PC-9 (cell line): ENCODE results near the gene BTNL8. TPM values are rescaled to one million over a fixed set of nuclear protein-coding genes. Genes with fewer than 3 reads are reported as not detected.

ENCODE experiments used
- BruUV-seq: library from RNA; stranded (reverse); fragments of 400-500 nt; replicated peaks from 2 replicates; lab custom pipeline; 2021; lab: Mats Ljungman, UMichigan
- CTCF ChIA-PET: fragments of 300-600 bp; sonication (Branson Sonifier 250); formaldehyde crosslinking; loops from one replicate; lab custom pipeline; 2022; ENCODE audit warnings: antibody characterized with exemption; lab: Charles Lee
- POLR2A ChIA-PET: fragments of 300-600 bp; sonication (Branson Sonifier 250); formaldehyde crosslinking; loops from one replicate; lab custom pipeline; 2022; ENCODE audit warnings: antibody characterized with exemption; ENCODE audit not compliant: unreplicated experiment; lab: Charles Lee
- DNase-seq, 2 experiments: peaks; one replicate each; pipeline versions ENCODE4 v3.0.0 to v3.0.0-alpha.2; 2015 to 2022; ENCODE audit warnings: mixed read lengths in 1 of 2
- H2AFZ ChIP-seq: fragments of 200-600 bp; sonication (generic); 2 replicates; pipeline ENCODE4 v1.8.1; 2017; ENCODE audit warnings: antibody characterized with exemption
- H3F3A ChIP-seq: fragments of 200-600 bp; sonication (generic); 2 replicates; pipeline ENCODE4 v1.8.1; 2017; ENCODE audit warnings: antibody characterized with exemption, mild to moderate bottlenecking, low read depth; ENCODE audit not compliant: insufficient read depth
- H3K27ac ChIP-seq: fragments of 200-600 bp; sonication (generic); 2 replicates; pipeline ENCODE4 v1.6.1; 2016; ENCODE audit warnings: mixed run types
- H3K27me3 ChIP-seq: fragments of 200-600 bp; sonication (generic); 2 replicates; pipeline ENCODE4 v1.6.1; 2016; ENCODE audit warnings: low read depth, mixed run types; ENCODE audit not compliant: insufficient read depth
- H3K36me3 ChIP-seq: fragments of 200-600 bp; sonication (generic); 2 replicates; pipeline ENCODE4 v1.6.1; 2016; ENCODE audit warnings: low read depth, mixed run types
- H3K4me1 ChIP-seq: fragments of 200-600 bp; sonication (generic); replicated peaks from 2 replicates; pipeline ENCODE4 v1.6.1; 2016; ENCODE audit warnings: mixed run types; ENCODE audit not compliant: insufficient read depth
- H3K4me2 ChIP-seq: fragments of 200-600 bp; sonication (generic); 2 replicates; pipeline ENCODE4 v1.6.1; 2017; ENCODE audit warnings: mixed run types
- H3K4me3 ChIP-seq: fragments of 200-600 bp; sonication (generic); 2 replicates; pipeline ENCODE4 v1.6.1; 2016; ENCODE audit warnings: mixed run types
- H3K79me2 ChIP-seq: fragments of 200-600 bp; sonication (generic); 2 replicates; pipeline ENCODE4 v1.6.1; 2017; ENCODE audit warnings: low read depth, mixed run types
- H3K9me2 ChIP-seq: fragments of 200-600 bp; sonication (generic); 2 replicates; pipeline ENCODE4 v1.8.1; 2017; ENCODE audit warnings: mild to moderate bottlenecking; ENCODE audit not compliant: insufficient read depth
- H3K9me3 ChIP-seq: fragments of 200-600 bp; sonication (generic); 2 replicates; pipeline ENCODE4 v1.8.1; 2016; ENCODE audit warnings: low read depth; ENCODE audit not compliant: insufficient read depth
- H4K20me1 ChIP-seq: fragments of 200-600 bp; sonication (generic); 2 replicates; pipeline ENCODE4 v1.8.1; 2017; ENCODE audit not compliant: insufficient read depth
- EZH2 ChIP-seq: fragments of 200-600 bp; sonication (generic); IDR thresholded peaks from 2 replicates; pipeline ENCODE4 v1.8.0; 2017; ENCODE audit warnings: antibody characterized with exemption, low read depth
- intact Hi-C: fragments of 100-400 bp; cut with micrococcal nuclease; formaldehyde crosslinking; loops from one replicate; pipeline ENCODE4 v1.10.0; 2022; ENCODE audit not compliant: unreplicated experiment
- total RNA-seq: library from RNA; stranded (reverse); gene quantifications from 2 replicates; pipeline ENCODE4 v1.2.3, GENCODE V29; 2021
- TF ChIP-seq, protein P1 (sequence below): fragments of 200-600 bp; sonication (generic); conservative IDR thresholded peaks from 2 replicates; pipeline ENCODE4 v1.6.1; 2017; ENCODE audit warnings: mixed run types, antibody characterized with exemption, mild to moderate bottlenecking, moderate library complexity

BTNL8 gene
- total RNA-seq, 1 experiment from 2014 or later, result not detected

DNA sequence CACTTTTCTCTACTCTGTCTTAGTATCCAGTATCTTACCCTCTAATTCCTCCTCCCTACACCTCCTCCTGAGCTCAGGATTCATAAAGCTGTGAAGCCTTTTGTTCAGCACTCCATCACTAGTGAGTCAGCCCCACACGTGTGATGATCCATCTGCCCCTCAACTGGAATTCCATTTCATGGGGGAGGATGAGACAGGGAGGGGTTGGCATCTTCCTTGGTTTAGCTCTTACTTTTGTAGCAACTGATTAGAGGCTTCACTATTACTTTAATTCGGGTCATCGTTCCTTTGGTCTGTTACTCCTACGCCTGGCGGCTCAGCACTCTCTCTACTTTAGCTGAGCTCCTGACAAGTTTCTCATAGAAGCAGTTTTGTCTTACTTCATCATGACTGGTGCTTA lies 11.8 kb downstream of the BTNL8 start:
- peaks cover 6% of the 10 kb centered on the region for H3K4me1 ChIP-seq
- no TSS peak for BruUV-seq
- no peak overlapping the region for H3K27ac ChIP-seq
- H3K4me3 ChIP-seq, result no peak overlapping the region
- H3K79me2 ChIP-seq, result no peaks in the 10 kb centered on the region
- H3F3A ChIP-seq, result no peaks in the 10 kb centered on the region
- no peak for DNase-seq
- intact Hi-C loops, result no loop called here
- no peaks in the 10 kb centered on the region for H3K9me2 ChIP-seq
- TF ChIP-seq EZH2, result no peak
- TF ChIP-seq, protein P1, sequence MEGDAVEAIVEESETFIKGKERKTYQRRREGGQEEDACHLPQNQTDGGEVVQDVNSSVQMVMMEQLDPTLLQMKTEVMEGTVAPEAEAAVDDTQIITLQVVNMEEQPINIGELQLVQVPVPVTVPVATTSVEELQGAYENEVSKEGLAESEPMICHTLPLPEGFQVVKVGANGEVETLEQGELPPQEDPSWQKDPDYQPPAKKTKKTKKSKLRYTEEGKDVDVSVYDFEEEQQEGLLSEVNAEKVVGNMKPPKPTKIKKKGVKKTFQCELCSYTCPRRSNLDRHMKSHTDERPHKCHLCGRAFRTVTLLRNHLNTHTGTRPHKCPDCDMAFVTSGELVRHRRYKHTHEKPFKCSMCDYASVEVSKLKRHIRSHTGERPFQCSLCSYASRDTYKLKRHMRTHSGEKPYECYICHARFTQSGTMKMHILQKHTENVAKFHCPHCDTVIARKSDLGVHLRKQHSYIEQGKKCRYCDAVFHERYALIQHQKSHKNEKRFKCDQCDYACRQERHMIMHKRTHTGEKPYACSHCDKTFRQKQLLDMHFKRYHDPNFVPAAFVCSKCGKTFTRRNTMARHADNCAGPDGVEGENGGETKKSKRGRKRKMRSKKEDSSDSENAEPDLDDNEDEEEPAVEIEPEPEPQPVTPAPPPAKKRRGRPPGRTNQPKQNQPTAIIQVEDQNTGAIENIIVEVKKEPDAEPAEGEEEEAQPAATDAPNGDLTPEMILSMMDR, result no peak
- ChIA-PET CTCF (no interaction called here), POLR2A (no interaction called here)
- H3K36me3 ChIP-seq, result no peaks in the 10 kb centered on the region
- no peaks in the 10 kb centered on the region for H3K9me3 ChIP-seq
- H3K27me3 ChIP-seq, result peaks cover 26% of the 10 kb centered on the region
- no peak overlapping the region for H2AFZ ChIP-seq
- H4K20me1 ChIP-seq, result no peaks in the 10 kb centered on the region
- H3K4me2 ChIP-seq, result no peak overlapping the region

DNA sequence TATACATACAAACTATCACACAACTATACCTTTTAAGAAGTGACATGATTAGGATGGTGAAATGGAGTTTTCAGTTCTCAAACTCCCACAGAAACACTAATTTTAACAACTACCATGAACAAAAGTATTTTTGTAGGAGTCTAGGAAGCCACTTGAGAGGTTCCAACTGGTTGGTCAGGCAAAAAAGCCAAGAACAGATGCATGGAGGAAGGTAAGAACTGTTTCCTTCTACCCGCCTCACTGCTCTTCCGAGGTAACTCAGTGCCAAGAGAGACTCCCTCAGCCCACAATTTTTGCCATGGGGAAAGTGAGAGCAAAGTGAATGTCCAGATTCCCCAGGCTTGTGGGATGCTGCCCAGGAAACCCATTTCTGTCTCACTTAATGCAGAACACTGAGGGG lies 15.7 kb downstream of the BTNL8 start:
- Histone ChIP-seq H2AFZ (no peak overlapping the region), H3K9me2 (no peaks in the 10 kb centered on the region; the same call in 1 of the 2 replicates), H3K79me2 (no peaks in the 10 kb centered on the region), H3K4me2 (no peak overlapping the region), H3K36me3 (no peaks in the 10 kb centered on the region), H3K4me1 (peaks cover 17% of the 10 kb centered on the region), H3K4me3 (no peak overlapping the region), H3F3A (no peaks in the 10 kb centered on the region), H3K9me3 (no peaks in the 10 kb centered on the region), H4K20me1 (no peaks in the 10 kb centered on the region), H3K27me3 (peaks cover 17% of the 10 kb centered on the region), H3K27ac (no peak overlapping the region)
- TF ChIP-seq EZH2, result no peak
- TF ChIP-seq, protein P1, result no peak
- POLR2A ChIA-PET, result no interaction called here
- DNase-seq, result no peak
- CTCF ChIA-PET, result no interaction called here
- intact Hi-C loops, result no loop called here
- BruUV-seq, result no TSS peak

DNA sequence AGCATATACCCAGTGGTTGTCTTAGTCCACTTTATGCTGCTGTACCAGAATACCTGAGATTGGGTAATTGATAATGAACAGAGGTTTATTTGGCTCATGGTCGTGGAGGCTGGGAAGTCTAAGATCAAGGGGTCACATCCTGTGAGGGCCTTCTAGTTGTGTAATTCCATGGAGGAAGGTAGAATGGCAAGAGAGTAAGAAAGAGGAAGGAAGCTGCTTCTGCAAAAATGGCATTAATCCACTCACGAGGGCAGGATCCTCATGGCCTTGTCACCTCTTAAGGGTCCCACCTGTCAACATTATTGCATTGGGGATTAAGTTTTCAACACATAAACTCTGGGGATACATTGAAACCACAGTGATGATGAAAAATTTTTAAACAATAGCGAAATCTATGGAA lies 17.0 kb downstream of the BTNL8 start:
- no peaks in the 10 kb centered on the region; the same call in 1 of the 2 replicates for H3K9me2 ChIP-seq
- no peaks in the 10 kb centered on the region for H4K20me1 ChIP-seq
- BruUV-seq, result no TSS peak
- peaks cover 3% of the 10 kb centered on the region; the same call in 1 of the 2 replicates for H3K9me3 ChIP-seq
- no peak for TF ChIP-seq EZH2
- TF ChIP-seq, protein P1, result no peak
- no peaks in the 10 kb centered on the region for H3K36me3 ChIP-seq
- H3K4me1 ChIP-seq, result peaks cover 17% of the 10 kb centered on the region
- H2AFZ ChIP-seq, result no peak overlapping the region
- H3K79me2 ChIP-seq, result no peaks in the 10 kb centered on the region
- peak; percentile 4 to 67 for DNase-seq
- ChIA-PET CTCF (no interaction called here), POLR2A (interaction anchor here (0.7 kb wide), 1 partner anchor 116 kb away, joined by 3 read pairs; no protein-coding TSS in a partner anchor)
- H3K4me3 ChIP-seq, result no peak overlapping the region
- H3F3A ChIP-seq, result no peaks in the 10 kb centered on the region
- intact Hi-C loops, result no loop called here
- H3K4me2 ChIP-seq, result peak overlapping the region; percentile 55
- 0 out of 2 replicates have a peak overlapping the region, but pooled peaks have one; percentile 11 for H3K27ac ChIP-seq
- H3K27me3 ChIP-seq, result peaks cover 5% of the 10 kb centered on the region
